Type B pancreatic cell (in vitro differentiated cells): Measurements from ENCODE around the gene RNF135. TPM values are rescaled to one million over a fixed set of nuclear protein-coding genes. Genes with fewer than 3 reads are reported as not detected.

Experiments used
- DNase-seq: peaks from one replicate; pipeline ENCODE4 v3.0.0; 2021; ENCODE audit warnings: mixed read lengths; ENCODE audit not compliant: unreplicated experiment; ENCODE audit errors: extremely low spot score
- H3K27ac Mint-ChIP-seq: 2 replicates; pipeline ENCODE4 v1.8.0; 2021; ENCODE audit warnings: mild to moderate bottlenecking, mixed read lengths
- H3K27me3 Mint-ChIP-seq: 2 replicates; pipeline ENCODE4 v1.8.0; 2021; ENCODE audit warnings: mixed read lengths
- H3K36me3 Mint-ChIP-seq: 2 replicates; pipeline ENCODE4 v1.8.0; 2021; ENCODE audit warnings: mixed read lengths
- H3K4me1 Mint-ChIP-seq: one replicate; pipeline ENCODE4 v1.8.0; 2021; ENCODE audit warnings: mixed read lengths; ENCODE audit not compliant: unreplicated experiment
- H3K4me3 Mint-ChIP-seq: 2 replicates; pipeline ENCODE4 v1.8.0; 2021; ENCODE audit warnings: mild to moderate bottlenecking, mixed read lengths
- H3K9me3 Mint-ChIP-seq: 2 replicates; pipeline ENCODE4 v1.8.0; 2021; ENCODE audit warnings: mixed read lengths
- CTCF ChIP-seq: fragments of 200-600 bp; sonication (generic); conservative IDR thresholded peaks from 2 replicates; pipeline ENCODE4 v1.5.0; 2021; ENCODE audit warnings: antibody characterized with exemption, mild to moderate bottlenecking
- total RNA-seq: library from RNA; stranded (reverse); gene quantifications from 2 replicates; pipeline ENCODE4 v1.2.1, GENCODE V29; 2021; ENCODE audit warnings: low replicate concordance

Gene RNF135
- total RNA-seq, 1 donor from 2014 or later: 8.8 TPM

DNA sequence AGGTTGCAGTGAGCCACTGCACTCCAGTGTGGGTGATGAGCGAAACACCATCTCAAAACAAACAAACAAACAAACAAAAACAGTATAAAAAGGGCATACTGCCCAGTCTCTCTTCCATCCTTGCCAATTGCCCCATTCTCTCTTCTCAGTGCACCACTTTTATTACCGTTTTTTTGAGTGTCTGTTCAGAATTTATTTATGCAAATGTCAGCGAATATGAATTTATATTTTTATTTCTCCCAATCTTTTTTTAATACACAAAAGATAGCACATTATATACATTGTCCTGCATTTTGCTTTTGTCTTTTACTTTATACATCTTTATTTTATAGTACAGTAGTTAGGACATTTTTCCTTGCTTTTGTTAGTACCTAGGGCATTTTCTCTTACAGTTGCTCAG, 19.6 kb downstream of the RNF135 start:
- no peaks in the 10 kb centered on the region for H3K9me3 Mint-ChIP-seq
- H3K36me3 Mint-ChIP-seq: peaks cover 10% of the 10 kb centered on the region
- no peaks in the 10 kb centered on the region for H3K27me3 Mint-ChIP-seq
- H3K4me1 Mint-ChIP-seq: no peaks in the 10 kb centered on the region
- no peak for DNase-seq
- no peak overlapping the region for H3K27ac Mint-ChIP-seq
- no peak overlapping the region for H3K4me3 Mint-ChIP-seq
- TF ChIP-seq CTCF: no peak

DNA sequence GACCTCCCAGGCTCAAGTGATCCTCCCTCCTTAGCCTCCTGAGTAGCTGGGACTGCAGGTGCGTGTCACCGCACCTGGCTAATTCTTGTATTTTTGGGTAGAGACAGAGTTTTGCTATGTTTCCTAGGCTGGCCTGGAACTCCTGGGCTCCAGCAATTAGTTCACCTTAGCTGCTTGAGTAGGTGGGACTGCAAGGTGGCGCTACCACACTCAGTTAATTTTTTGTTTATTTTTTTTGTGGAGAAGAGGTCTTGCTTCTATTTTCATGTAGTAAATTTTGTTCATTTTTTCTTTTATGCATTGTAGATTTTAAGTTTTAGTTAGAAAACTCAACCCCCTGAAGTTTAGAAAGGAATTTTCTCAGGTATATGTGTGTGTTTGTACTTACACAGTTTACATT, 21.7 kb downstream of the RNF135 start:
- no peaks in the 10 kb centered on the region for H3K9me3 Mint-ChIP-seq
- H3K4me3 Mint-ChIP-seq: no peak overlapping the region
- peaks cover 17% of the 10 kb centered on the region for H3K36me3 Mint-ChIP-seq
- no peaks in the 10 kb centered on the region for H3K4me1 Mint-ChIP-seq
- H3K27me3 Mint-ChIP-seq: no peaks in the 10 kb centered on the region
- no peak for TF ChIP-seq CTCF
- no peak overlapping the region for H3K27ac Mint-ChIP-seq
- no peak for DNase-seq

GRCh38 chr17:30995347-30995746, 24.5 kb downstream of the RNF135 start:
- Mint-ChIP-seq H3K9me3 (no peaks in the 10 kb centered on the region), H3K4me1 (no peaks in the 10 kb centered on the region), H3K4me3 (no peak overlapping the region), H3K27ac (no peak overlapping the region), H3K27me3 (no peaks in the 10 kb centered on the region), H3K36me3 (peaks cover 32% of the 10 kb centered on the region)
- no peak for DNase-seq
- TF ChIP-seq CTCF: no peak

- Mint-ChIP-seq H3K36me3 (peaks cover 28% of the 10 kb centered on the region), H3K9me3 (no peaks in the 10 kb centered on the region), H3K4me3 (no peak overlapping the region), H3K27ac (peak overlapping the region; percentile 36), H3K4me1 (no peaks in the 10 kb centered on the region), H3K27me3 (no peaks in the 10 kb centered on the region)
- no peak for DNase-seq
- no peak for TF ChIP-seq CTCF
Observed at GRCh38 chr17:30996486-30996885, 25.6 kb downstream of the RNF135 start.

DNA sequence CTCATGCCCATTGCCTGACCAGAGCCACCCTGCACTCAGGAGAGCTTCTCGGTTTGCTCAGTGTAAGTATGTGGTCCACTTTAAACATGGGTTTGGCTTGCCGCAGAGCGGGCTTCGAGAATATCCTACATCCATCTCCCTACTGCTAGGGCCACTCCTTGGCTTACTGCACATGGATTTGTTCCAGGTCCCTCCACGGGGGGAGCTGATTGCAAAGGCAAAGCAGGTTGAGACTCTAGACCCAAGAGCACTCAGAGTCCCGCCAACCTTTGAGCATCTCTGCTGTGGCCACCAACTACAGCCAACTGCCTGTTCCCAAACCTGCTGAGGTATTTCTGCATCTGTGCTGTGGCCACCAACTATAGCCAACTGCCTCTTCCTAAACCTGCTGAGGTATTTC, 26.4 kb downstream of the RNF135 start:
- TF ChIP-seq CTCF: no peak
- Mint-ChIP-seq H3K27ac (peak overlapping the region; percentile 41), H3K4me3 (no peak overlapping the region), H3K9me3 (no peaks in the 10 kb centered on the region), H3K36me3 (peaks cover 34% of the 10 kb centered on the region), H3K27me3 (no peaks in the 10 kb centered on the region), H3K4me1 (no peaks in the 10 kb centered on the region)
- no peak for DNase-seq

DNA sequence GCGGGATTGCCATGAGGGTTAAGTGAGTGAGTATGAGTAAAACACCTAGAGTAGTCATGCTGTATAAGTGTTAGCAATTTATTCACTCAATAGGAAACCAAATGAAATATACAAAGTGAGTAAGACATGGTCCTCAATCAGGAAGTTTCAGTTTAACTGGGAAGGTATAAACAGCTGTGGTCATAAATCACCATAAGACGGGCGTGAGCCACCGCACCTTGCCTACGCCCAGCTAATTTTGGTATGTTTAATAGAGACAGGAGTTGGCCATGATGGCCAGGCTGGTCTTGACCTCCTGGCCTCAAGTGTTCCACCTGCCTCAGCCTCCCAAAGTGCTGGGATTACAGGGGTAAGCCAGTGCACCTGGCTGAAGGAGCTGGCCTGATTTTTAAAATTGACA, 27.0 kb downstream of the RNF135 start:
- Mint-ChIP-seq H3K27me3 (no peaks in the 10 kb centered on the region), H3K36me3 (peaks cover 34% of the 10 kb centered on the region), H3K9me3 (no peaks in the 10 kb centered on the region), H3K4me1 (no peaks in the 10 kb centered on the region), H3K4me3 (no peak overlapping the region), H3K27ac (peak overlapping the region; percentile 41)
- no peak for TF ChIP-seq CTCF
- no peak for DNase-seq
